Activated naive CD8-positive, alpha-beta T cell treated with anti-CD3 and anti-CD28 coated beads, Interleukin-2, amount 10 ng/mL, durations not matched to agents 7 days and 5 days (primary cell): Measurements from ENCODE around the gene NKAIN2. TPM values are rescaled to one million over a fixed set of nuclear protein-coding genes. Genes with fewer than 3 reads are reported as not detected.

Experiments used
- ATAC-seq: fragments of 150-1000 bp; cut with Tn5 transposase; one replicate; pipeline ENCODE4 v1.10.0; 2021; ENCODE audit warnings: low read depth, moderate library complexity
- POLR2A ChIA-PET: fragments of 350-600 bp; sonication (Branson Sonifier 250); formaldehyde crosslinking; loops from one replicate; lab custom pipeline; 2021; ENCODE audit warnings: antibody characterized with exemption; lab: Charles Lee
- DNase-seq: peaks from one replicate; pipeline ENCODE4 v3.0.0; 2021
- H3K27ac Mint-ChIP-seq: one replicate; pipeline ENCODE4 v1.8.0; 2022; ENCODE audit warnings: mild to moderate bottlenecking, mixed read lengths
- H3K27me3 Mint-ChIP-seq: one replicate; pipeline ENCODE4 v1.8.0; 2022; ENCODE audit warnings: mild to moderate bottlenecking, moderate library complexity, mixed read lengths
- H3K36me3 Mint-ChIP-seq: one replicate; pipeline ENCODE4 v1.8.0; 2021; ENCODE audit warnings: mild to moderate bottlenecking, mixed read lengths
- H3K4me1 Mint-ChIP-seq: one replicate; pipeline ENCODE4 v1.8.0; 2021; ENCODE audit warnings: mixed read lengths
- H3K4me3 Mint-ChIP-seq: one replicate; pipeline ENCODE4 v1.8.0; 2022; ENCODE audit warnings: mild to moderate bottlenecking, moderate library complexity, mixed read lengths
- H3K9me3 Mint-ChIP-seq: one replicate; pipeline ENCODE4 v1.8.0; 2021; ENCODE audit warnings: mixed read lengths
- total RNA-seq, 2 experiments: library from RNA; stranded (reverse); gene quantifications; one replicate each; pipeline ENCODE4 v1.2.3, GENCODE V29; 2021

The NKAIN2 gene
- total RNA-seq, 2 experiments from 2014 or later: not detected

DNA sequence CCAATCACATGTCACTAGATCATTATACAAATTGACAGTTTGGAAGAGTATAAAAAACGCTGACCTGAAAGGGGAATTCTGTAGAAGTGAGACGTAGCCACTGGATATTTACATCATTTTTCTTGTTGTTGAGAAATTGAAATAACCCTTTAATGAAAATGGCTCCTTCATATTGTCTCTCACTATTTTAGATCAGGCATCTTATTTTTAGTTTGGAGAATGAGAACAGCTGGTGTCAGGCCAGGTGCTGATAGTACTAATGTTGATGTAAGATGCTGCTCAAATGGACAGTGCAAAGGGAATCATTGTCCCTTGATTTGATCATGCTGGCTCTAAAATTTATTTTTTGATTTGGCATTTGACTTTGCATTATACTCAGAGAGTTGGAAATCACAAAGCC, 17.4 kb downstream of the NKAIN2 start:
- Mint-ChIP-seq H3K4me1 (no peaks in the 10 kb centered on the region), H3K27ac (no peak overlapping the region), H3K36me3 (no peaks in the 10 kb centered on the region), H3K9me3 (no peaks in the 10 kb centered on the region), H3K27me3 (no peaks in the 10 kb centered on the region), H3K4me3 (no peak overlapping the region)
- DNase-seq (no peak), ATAC-seq (no peak)
- POLR2A ChIA-PET: no interaction called here

DNA sequence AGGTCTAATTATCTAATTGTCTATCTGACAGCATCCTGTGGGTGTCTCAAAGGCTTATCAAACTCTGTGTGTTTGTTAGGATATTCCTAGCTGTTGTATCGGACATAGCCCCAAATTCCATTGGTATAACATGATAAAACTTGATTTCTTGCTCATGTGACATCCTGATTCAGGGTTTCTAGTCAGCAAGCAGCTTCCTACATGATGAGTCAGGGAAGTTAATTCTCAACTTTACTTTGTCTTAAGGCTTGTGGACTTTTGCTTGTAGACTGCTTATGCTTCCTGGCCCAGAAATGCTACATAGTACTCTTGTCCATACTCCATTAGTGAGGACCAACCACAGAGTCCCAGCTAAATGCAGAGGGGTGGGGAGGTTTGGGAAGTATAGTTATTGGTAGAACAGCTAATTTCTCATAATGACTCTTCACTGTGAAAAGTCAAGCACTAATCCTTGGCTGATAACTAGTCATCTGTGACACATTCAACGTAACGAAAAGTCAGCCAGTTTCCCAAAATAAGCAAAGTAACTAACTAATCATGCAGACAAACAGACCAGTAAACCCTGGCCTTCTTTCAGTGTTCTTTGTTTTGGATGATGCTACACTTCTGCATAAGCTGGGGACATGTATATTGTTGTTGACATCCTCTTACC, 25.8 kb downstream of the NKAIN2 start:
- DNase-seq (no peak), ATAC-seq (no peak)
- POLR2A ChIA-PET: no interaction called here
- Mint-ChIP-seq H3K36me3 (no peaks in the 10 kb centered on the region), H3K27ac (no peak overlapping the region), H3K9me3 (no peaks in the 10 kb centered on the region), H3K4me1 (no peaks in the 10 kb centered on the region), H3K27me3 (peaks cover 4% of the 10 kb centered on the region), H3K4me3 (no peak overlapping the region)

DNA sequence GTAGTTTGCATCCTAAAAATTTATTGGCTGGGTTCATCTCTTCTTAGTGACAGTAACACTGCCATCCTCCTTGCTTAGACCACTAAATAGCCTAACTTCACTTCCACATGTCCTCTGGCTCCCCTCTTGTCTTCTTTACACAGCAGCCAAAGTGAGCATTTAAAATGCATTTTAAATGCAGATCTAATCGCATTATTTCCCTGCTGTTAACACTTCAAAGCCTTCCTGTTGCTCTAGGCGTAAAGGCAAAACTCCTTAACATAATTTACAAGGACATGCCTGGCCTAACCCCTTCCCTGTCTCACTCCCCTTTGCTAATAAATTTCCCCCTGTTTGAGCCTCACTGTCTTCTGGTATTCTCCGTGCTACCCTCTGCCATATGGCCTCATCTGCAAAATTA, 26.5 kb downstream of the NKAIN2 start:
- Mint-ChIP-seq H3K4me1 (no peaks in the 10 kb centered on the region), H3K36me3 (no peaks in the 10 kb centered on the region), H3K27ac (no peak overlapping the region), H3K27me3 (peaks cover 4% of the 10 kb centered on the region), H3K9me3 (no peaks in the 10 kb centered on the region), H3K4me3 (no peak overlapping the region)
- DNase-seq (no peak), ATAC-seq (no peak)
- POLR2A ChIA-PET: no interaction called here

DNA sequence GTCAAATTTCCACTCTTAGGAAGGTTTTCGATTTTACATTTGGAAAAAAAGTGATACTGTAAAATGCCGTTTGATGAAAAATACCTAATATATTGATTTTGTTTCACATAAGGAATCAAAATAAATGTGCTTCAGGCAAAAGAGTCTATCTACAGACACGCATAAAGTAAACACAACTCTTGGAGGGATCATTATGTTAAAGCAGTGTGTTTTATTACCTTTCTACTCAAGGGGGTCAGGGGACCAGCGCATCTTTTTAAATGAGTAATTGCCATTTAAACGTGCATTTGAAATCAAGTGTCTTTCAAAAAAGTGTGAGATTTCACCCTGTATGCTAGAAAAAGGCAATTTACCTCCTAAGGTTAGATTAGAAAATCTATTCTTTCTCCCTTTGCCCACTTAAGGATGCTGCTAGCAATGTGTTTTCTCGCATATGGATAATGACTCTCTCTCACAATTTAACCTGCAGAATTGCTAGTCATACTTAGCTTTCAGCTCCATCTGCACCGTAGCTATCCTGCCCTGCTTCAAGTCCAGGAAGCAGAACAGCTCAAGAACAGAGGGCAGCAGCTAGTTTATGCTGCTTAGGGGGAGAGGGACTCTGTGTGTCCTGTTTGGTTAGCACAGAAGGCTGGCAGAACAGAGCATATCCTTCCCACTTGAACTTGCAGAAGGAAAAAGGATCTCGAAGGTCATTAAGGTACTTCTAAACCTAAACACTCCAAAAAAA, 35.0 kb downstream of the NKAIN2 start:
- Mint-ChIP-seq H3K27ac (no peak overlapping the region), H3K27me3 (no peaks in the 10 kb centered on the region), H3K9me3 (peaks cover 1% of the 10 kb centered on the region), H3K4me1 (no peaks in the 10 kb centered on the region), H3K36me3 (no peaks in the 10 kb centered on the region), H3K4me3 (no peak overlapping the region)
- no peak for DNase-seq
- ATAC-seq: no peak
- POLR2A ChIA-PET: no interaction called here

DNA sequence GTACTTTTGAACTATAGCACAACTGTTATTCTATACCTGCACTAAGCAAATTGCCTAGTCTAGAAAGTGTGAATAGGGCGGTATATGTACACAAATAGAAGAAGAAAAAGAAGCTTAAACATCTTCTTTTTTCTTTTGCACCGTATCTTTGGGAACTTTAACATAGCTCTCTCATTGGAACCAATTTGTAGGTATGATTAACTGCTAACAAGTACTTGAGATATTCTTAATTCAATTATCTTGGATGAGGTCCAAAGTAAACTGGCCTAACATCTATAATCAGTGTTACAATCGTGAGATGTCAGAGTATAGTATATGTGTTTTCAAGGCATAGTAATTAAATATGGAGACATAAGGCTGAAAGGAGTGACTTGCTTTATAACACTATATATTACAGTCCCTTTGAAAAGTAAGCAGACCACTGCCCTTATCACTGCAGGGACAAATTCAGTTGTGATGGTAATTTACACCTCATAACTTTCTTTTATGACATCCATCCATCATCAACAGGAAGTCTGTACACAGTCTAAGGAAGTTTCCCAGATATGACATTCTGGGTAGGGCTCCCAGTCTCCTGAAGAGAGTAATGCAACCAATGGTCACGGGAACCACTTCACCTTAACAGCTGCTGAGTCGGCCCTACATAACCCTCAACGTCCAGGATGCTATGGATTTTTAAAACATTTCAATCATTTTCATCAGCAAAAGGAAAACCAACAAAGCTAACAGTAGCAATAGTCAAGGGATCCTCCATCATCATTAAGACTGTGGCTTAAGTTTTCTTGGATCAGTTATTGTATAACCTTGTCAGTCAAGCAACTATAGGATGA, 37.6 kb downstream of the NKAIN2 start:
- no peak for ATAC-seq
- POLR2A ChIA-PET: no interaction called here
- Mint-ChIP-seq H3K4me3 (no peak overlapping the region), H3K27me3 (no peaks in the 10 kb centered on the region), H3K27ac (no peak overlapping the region), H3K4me1 (no peaks in the 10 kb centered on the region), H3K9me3 (no peaks in the 10 kb centered on the region), H3K36me3 (no peaks in the 10 kb centered on the region)
- no peak for DNase-seq

DNA sequence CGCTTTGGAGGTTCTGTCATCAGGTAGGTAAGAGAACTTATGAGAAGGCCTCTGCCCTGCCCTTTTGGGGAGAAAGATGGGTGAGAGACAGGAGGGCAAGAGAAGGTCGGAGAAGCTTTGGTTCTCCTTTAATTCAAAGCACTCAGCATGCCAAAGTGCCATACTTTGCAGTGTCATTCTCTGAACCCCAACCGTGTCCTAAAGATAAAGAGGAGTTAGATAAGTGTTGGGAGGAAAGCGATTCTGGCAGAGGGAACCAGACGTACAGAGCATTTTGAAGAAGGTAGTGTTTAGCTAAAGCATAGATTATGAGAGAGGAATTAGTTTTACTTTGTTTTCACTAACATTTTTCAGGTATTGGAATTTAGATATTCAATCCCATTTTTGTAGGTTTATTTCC, 40.3 kb downstream of the NKAIN2 start:
- Mint-ChIP-seq H3K27ac (no peak overlapping the region), H3K27me3 (no peaks in the 10 kb centered on the region), H3K36me3 (no peaks in the 10 kb centered on the region), H3K4me3 (no peak overlapping the region), H3K4me1 (no peaks in the 10 kb centered on the region), H3K9me3 (no peaks in the 10 kb centered on the region)
- POLR2A ChIA-PET: no interaction called here
- no peak for DNase-seq
- no peak for ATAC-seq

DNA sequence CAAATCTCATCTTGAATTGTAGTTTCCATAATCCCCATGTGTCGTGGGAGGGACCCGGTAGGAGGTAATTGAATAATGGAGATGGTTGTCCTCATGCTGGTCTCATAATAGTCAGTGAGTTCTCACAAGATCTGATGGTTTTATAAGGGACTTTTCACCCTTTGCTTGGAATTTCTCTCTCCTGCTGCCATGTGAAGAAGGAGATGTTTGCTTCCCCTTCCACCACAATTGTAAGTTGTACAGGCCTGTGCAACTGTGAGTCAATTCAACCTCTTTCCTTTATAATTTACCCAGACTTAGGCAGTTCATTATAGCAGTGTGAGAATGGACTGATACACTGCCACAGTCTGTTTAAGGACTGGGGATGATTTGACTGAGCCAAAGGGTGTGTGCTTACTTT, 44.7 kb downstream of the NKAIN2 start:
- Mint-ChIP-seq H3K27me3 (no peaks in the 10 kb centered on the region), H3K4me3 (no peak overlapping the region), H3K36me3 (no peaks in the 10 kb centered on the region), H3K9me3 (no peaks in the 10 kb centered on the region), H3K4me1 (no peaks in the 10 kb centered on the region), H3K27ac (no peak overlapping the region)
- DNase-seq (no peak), ATAC-seq (no peak)
- POLR2A ChIA-PET: no interaction called here

DNA sequence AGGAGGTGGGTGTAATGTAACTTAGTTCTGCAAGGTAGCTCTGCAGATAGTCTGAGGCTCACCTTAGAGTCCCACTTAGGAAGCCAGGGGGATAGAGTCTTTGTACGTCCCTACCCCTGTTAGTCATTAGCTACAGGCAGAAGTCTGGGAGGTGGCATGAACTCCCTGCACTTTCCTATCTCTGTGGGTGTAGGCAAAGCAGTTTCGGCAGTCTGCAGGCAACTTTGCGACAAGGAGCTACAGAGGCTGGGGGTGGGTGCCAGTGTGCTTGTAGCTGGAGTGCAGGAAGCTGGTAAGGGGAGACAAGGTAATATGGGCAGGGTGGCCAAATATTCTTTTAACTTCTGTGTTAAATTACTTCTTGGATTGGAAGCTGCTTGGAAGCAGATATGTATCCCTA, 45.7 kb downstream of the NKAIN2 start:
- H3K27ac Mint-ChIP-seq: no peak overlapping the region

DNA sequence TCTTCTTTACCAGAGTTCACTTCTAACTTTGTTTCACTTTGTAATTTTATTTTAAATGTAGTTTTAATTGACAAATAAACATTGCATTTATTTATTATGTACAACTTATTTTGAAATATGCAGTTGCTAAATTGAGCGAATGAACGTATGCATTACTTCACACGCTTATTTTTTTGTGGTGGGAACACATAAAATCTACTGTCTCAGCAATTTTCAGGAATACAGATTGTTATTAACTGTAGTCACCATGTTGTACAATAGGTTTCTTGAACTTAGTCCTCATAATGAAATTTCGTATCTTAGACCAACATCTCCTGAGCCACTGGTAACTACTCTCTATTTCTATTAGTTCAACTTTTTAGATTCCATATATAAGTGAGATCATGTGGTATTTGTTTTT, 46.9 kb downstream of the NKAIN2 start:
- no peaks in the 10 kb centered on the region for H3K27me3 Mint-ChIP-seq
- ATAC-seq (no peak), DNase-seq (no peak)
- no peaks in the 10 kb centered on the region for H3K9me3 Mint-ChIP-seq
- POLR2A ChIA-PET: no interaction called here
- no peak overlapping the region for H3K27ac Mint-ChIP-seq
- H3K4me1 Mint-ChIP-seq: no peaks in the 10 kb centered on the region
- H3K36me3 Mint-ChIP-seq: no peaks in the 10 kb centered on the region
- H3K4me3 Mint-ChIP-seq: no peak overlapping the region

More for the DNA sequence above, 45.7 kb downstream of the NKAIN2 start:
- DNase-seq (no peak), ATAC-seq (no peak)
- no peaks in the 10 kb centered on the region for H3K4me1 Mint-ChIP-seq
- H3K4me3 Mint-ChIP-seq: no peak overlapping the region
- H3K9me3 Mint-ChIP-seq: no peaks in the 10 kb centered on the region
- H3K36me3 Mint-ChIP-seq: no peaks in the 10 kb centered on the region
- POLR2A ChIA-PET: no interaction called here
- H3K27me3 Mint-ChIP-seq: no peaks in the 10 kb centered on the region

DNA sequence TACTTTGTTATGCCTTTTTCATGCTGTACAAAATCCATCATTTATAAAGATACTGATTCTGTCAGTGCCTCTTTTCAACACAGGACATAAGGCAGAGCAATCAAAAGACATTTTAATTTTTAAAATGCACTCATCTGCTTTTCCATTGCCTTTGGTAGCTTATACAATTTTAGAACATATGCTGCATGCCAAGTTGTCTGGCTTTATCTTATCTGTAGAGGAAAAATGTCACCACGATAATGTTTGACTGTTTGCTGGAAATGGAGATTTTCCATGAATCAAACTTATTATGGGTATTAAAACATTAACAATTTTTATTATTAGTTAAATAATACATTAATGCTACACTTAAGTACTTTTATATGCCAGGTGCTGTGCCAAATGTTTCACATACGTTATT, 50.5 kb downstream of the NKAIN2 start:
- H3K27ac Mint-ChIP-seq: no peak overlapping the region
- no peaks in the 10 kb centered on the region for H3K9me3 Mint-ChIP-seq
- H3K36me3 Mint-ChIP-seq: no peaks in the 10 kb centered on the region
- POLR2A ChIA-PET: no interaction called here
- H3K4me1 Mint-ChIP-seq: no peaks in the 10 kb centered on the region
- no peak overlapping the region for H3K4me3 Mint-ChIP-seq
- no peak for ATAC-seq
- H3K27me3 Mint-ChIP-seq: no peaks in the 10 kb centered on the region
- no peak for DNase-seq

DNA sequence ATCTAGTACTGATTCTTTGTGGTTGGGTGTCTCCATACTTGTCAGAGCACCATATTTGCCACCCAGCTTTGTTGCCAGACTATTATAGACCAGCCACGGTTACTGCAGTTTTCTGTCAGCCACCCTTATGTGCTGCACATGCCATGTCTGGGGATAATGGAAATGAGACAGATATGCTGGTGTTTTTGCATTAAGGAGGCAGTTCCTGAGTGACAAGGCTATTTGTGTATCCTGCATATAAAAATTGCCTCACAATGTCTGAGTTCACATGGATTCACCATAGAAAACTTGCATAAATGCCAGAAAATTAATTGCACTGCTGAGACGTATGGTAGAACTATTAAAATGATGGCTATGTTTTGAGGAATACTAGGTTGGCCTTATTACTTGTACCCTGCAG, 51.8 kb downstream of the NKAIN2 start:
- H3K27ac Mint-ChIP-seq: no peak overlapping the region
- H3K36me3 Mint-ChIP-seq: no peaks in the 10 kb centered on the region
- H3K4me3 Mint-ChIP-seq: no peak overlapping the region
- H3K27me3 Mint-ChIP-seq: no peaks in the 10 kb centered on the region
- no peak for DNase-seq
- H3K4me1 Mint-ChIP-seq: no peaks in the 10 kb centered on the region
- ATAC-seq: no peak
- POLR2A ChIA-PET: no interaction called here
- no peaks in the 10 kb centered on the region for H3K9me3 Mint-ChIP-seq

DNA sequence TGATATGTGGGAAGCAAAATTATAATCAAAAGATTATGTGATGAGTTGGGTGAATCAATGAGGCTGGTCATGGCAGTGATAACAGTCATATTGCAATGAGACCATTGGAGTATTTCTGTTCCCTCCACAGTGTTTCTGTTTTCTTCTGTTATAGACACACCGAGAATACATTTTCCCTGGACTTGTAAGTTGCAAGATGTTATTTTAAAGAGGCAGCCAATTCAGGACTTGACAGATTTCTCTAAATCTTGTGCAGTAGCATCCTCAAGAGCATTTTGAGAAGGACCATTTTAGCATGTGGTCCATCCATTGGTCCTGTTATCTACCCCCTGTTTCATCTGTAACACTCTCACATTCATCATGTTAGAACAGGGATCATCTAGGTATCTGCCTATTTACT, 55.6 kb downstream of the NKAIN2 start:
- DNase-seq (no peak), ATAC-seq (no peak)
- no peaks in the 10 kb centered on the region for H3K4me1 Mint-ChIP-seq
- no peaks in the 10 kb centered on the region for H3K27me3 Mint-ChIP-seq
- POLR2A ChIA-PET: no interaction called here
- H3K9me3 Mint-ChIP-seq: no peaks in the 10 kb centered on the region
- H3K27ac Mint-ChIP-seq: no peak overlapping the region
- no peak overlapping the region for H3K4me3 Mint-ChIP-seq
- no peaks in the 10 kb centered on the region for H3K36me3 Mint-ChIP-seq

DNA sequence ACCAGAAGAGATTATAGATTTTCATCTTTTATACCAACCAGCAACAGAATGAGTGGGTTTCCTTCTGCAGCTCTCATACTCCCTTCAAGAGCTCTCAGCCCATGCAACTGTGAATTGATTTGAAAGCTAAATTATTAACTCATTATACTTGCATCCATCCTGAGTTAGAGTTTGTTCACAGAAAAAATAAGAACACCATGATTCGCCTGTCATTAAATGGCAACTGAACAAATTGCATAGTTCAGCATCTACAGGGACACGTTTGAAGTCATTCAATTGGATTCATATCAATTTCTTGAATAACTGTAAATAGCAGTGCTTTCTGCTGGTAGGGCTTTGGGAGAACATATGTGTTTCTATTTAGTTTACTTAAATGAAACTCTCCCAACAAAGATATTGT, 65.7 kb downstream of the NKAIN2 start:
- no peaks in the 10 kb centered on the region for H3K27me3 Mint-ChIP-seq
- no peaks in the 10 kb centered on the region for H3K36me3 Mint-ChIP-seq
- DNase-seq (no peak), ATAC-seq (no peak)
- H3K9me3 Mint-ChIP-seq: no peaks in the 10 kb centered on the region
- H3K27ac Mint-ChIP-seq: no peak overlapping the region
- no peak overlapping the region for H3K4me3 Mint-ChIP-seq
- POLR2A ChIA-PET: no interaction called here
- no peaks in the 10 kb centered on the region for H3K4me1 Mint-ChIP-seq

DNA sequence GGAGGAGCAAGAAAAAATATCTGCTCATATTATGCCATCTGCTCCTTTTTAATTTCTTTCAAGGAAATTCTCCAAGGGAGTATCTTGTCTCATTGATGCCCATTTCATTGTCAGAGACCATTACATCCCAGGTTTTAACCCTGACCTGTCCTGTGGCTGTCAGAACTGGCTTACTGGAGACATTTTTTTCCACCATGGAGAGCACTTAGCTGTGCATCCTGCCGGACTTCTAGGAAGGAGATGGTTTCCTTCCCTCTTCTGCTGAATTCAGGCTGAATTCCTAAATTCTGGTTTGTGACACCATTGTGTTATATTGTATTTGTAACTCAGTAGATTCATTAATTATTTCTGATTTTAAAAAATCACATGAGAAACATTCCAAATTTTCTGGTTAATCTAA, 70.3 kb downstream of the NKAIN2 start:
- Mint-ChIP-seq H3K36me3 (no peaks in the 10 kb centered on the region), H3K4me1 (no peaks in the 10 kb centered on the region), H3K9me3 (peaks cover 2% of the 10 kb centered on the region), H3K4me3 (no peak overlapping the region), H3K27ac (no peak overlapping the region), H3K27me3 (no peaks in the 10 kb centered on the region)
- no peak for DNase-seq
- no peak for ATAC-seq
- POLR2A ChIA-PET: no interaction called here
